ENCODE data around the gene JAK1. TPM values are rescaled to one million over a fixed set of nuclear protein-coding genes. Genes with fewer than 3 reads are reported as not detected.

Gene JAK1
- total and polyA plus RNA-seq, 7 donors, result 33.7 to 137 (median 101) TPM

GRCh38 chr1:64839261-64839660, 127.1 kb downstream of the JAK1 start:
- Histone ChIP-seq H3K27me3 (ENCODE audit: insufficient read depth in 3 of 3, low read length in 2 of 3) (no peaks in the 10 kb centered on the region), H3K4me1 (peaks cover 19% of the 10 kb centered on the region), H3K36me3 (ENCODE audit: insufficient read depth in 1 of 2, low read depth in 1 of 2) (peaks cover 15 to 88% of the 10 kb centered on the region in 2 donors), H3K9me3 (no peaks in the 10 kb centered on the region), H3K27ac (peak overlapping the region; percentile 91), H3K4me3 (no peak overlapping the region)
- WGBS, 3 donors, result 61 to 81% (median 73%) methylated on average over 5 of the region's 5 CpGs
- no peak for DNase-seq
- no peak for TF ChIP-seq CTCF (IDR thresholded peaks at IDR 0.05)
- ATAC-seq, result peak; percentile 8 to 25 (median 16)
- intact Hi-C loops (cut with DNase I), result loop anchor here in 1 of 2 donors (10.0 kb wide), 1 partner anchor 364 kb away; the partner anchor contains the start of gene CACHD1

GRCh38 chr1:64838486-64838885, 127.9 kb downstream of the JAK1 start:
- Histone ChIP-seq H3K27ac (peak overlapping the region; percentile 68), H3K4me1 (peaks cover 19% of the 10 kb centered on the region), H3K9me3 (no peaks in the 10 kb centered on the region), H3K4me3 (no peak overlapping the region), H3K36me3 (ENCODE audit: insufficient read depth in 1 of 2, low read depth in 1 of 2) (peaks cover 13 to 88% of the 10 kb centered on the region in 2 donors), H3K27me3 (ENCODE audit: insufficient read depth in 3 of 3, low read length in 2 of 3) (no peaks in the 10 kb centered on the region)
- TF ChIP-seq CTCF (IDR thresholded peaks at IDR 0.05), result no peak
- DNase-seq (no peak), ATAC-seq (no peak)
- WGBS, 3 donors, result 88 to 93% (median 91%) methylated on average over 7 of the region's 7 CpGs
- intact Hi-C loops (cut with DNase I), result loop anchor here in 1 of 2 donors (10.0 kb wide), 1 partner anchor 364 kb away; the partner anchor contains the start of gene CACHD1

DNA sequence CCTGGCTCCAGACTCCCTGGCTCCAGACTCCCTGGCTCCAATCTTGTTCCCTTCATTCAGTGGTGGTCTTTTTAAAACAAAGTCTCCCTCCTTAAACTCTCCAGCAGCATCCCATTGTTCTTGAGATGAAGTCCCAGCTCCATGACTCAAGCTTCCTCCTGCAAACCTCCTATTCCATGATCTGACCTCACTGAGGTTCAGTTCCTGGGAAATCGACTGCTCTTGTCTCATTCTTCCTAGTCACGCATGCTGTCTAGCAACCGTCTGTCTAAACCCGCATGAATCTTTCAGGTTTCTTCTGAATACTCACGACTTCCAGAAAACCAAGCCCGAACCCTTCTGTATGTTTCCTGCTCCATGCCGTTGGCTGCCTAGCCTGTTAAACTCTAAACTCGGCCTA, 129.5 kb downstream of the JAK1 start:
- ATAC-seq (no peak), DNase-seq (no peak)
- Histone ChIP-seq H3K36me3 (ENCODE audit: insufficient read depth in 1 of 2, low read depth in 1 of 2) (peaks cover 17 to 90% of the 10 kb centered on the region in 2 donors), H3K4me3 (no peak overlapping the region), H3K4me1 (peaks cover 19% of the 10 kb centered on the region), H3K9me3 (no peaks in the 10 kb centered on the region), H3K27me3 (ENCODE audit: insufficient read depth in 3 of 3, low read length in 2 of 3) (no peaks in the 10 kb centered on the region), H3K27ac (no peak overlapping the region)
- TF ChIP-seq CTCF (IDR thresholded peaks at IDR 0.05), result no peak
- WGBS, 3 donors, result 87 to 90% (median 90%) methylated on average over 8 of the region's 8 CpGs
- intact Hi-C loops (cut with DNase I), result loop anchor here in 1 of 2 donors (10.0 kb wide), 1 partner anchor 362 kb away; the partner anchor contains the start of gene CACHD1

DNA sequence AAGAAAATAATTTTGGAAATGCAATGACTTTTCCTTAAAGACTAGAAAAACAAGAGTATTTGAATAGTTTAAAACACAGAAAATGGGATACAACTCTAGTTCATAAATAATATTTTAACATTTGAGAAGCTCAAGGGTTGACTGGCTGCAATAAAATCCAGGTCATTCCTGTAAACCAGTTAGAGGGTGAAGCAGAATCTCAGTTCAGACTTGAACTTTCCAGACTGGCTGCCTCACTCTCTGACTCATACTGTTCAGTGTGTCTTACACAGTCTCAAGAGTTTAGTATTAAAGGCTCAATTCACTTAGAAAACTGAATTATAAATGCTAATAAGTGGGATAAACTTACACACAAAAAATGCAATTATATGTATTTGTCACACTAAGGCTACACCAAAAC, 131.6 kb downstream of the JAK1 start:
- Histone ChIP-seq H3K27ac (peak overlapping the region; percentile 1), H3K9me3 (no peaks in the 10 kb centered on the region), H3K36me3 (ENCODE audit: insufficient read depth in 1 of 2, low read depth in 1 of 2) (peaks cover 17 to 88% of the 10 kb centered on the region in 2 donors), H3K4me1 (peaks cover 7% of the 10 kb centered on the region), H3K27me3 (ENCODE audit: insufficient read depth in 3 of 3, low read length in 2 of 3) (no peaks in the 10 kb centered on the region), H3K4me3 (no peak overlapping the region)
- ATAC-seq (peak in 1 of 4 donors; percentile 39), DNase-seq (no peak)
- intact Hi-C loops (cut with DNase I), result loop anchor here in 1 of 2 donors (10.0 kb wide), 1 partner anchor 360 kb away; the partner anchor contains the start of gene CACHD1
- TF ChIP-seq CTCF (IDR thresholded peaks at IDR 0.05), result no peak

All from psoas muscle (tissue), 8 donors.